Ovary (tissue), 3 donors: ENCODE results near the gene BMP8A.
"Not testable (repeated sequence)": the region's sequence is repeated elsewhere in the genome, so short reads cannot be mapped to it uniquely, and the experiment has no call there.

Experiments
- CTCF ChIP-seq, 3 donors: fragments of 450-650 bp in 2 of 3; fragments of 200-600 bp in 1 of 3; IDR thresholded peaks; one replicate each; pipeline versions ENCODE4 v1.5.1 to v1.8.0; 2016 to 2022; ENCODE audit warnings: antibody characterized with exemption in 3 of 3, mild to moderate bottlenecking in 1 of 3
- EP300 ChIP-seq: sonication (generic); formaldehyde crosslinking; IDR thresholded peaks from one replicate; pipeline ENCODE4 v1.6.1; 2017; ENCODE audit warnings: antibody characterized with exemption
- POLR2A ChIP-seq: fragments of 450-650 bp; IDR thresholded peaks from one replicate; pipeline ENCODE4 v1.6.1; 2017; ENCODE audit warnings: antibody characterized with exemption, mild to moderate bottlenecking, moderate library complexity
- donor health status: DM: no; HTN: no; CAD: no.

GRCh38 chr1:39517936-39518335 is 26.5 kb downstream of the BMP8A start:
- not testable (repeated sequence) for TF ChIP-seq CTCF (IDR thresholded peaks at IDR 0.05); POLR2A; EP300
